Calu3 (cell line): ENCODE measurements around the gene LDLRAD4. TPM values are rescaled to one million over a fixed set of nuclear protein-coding genes. Genes with fewer than 3 reads are reported as not detected.

Experiments used
- BruUV-seq: library from RNA; stranded (reverse); fragments of 400-500 nt; replicated peaks from 2 replicates; lab custom pipeline; 2021; lab: Mats Ljungman, UMichigan
- CTCF ChIA-PET: fragments of 300-600 bp; sonication (Branson Sonifier 250); formaldehyde crosslinking; loops from one replicate; lab custom pipeline; 2022; ENCODE audit warnings: antibody characterized with exemption; lab: Charles Lee
- DNase-seq: peaks from one replicate; pipeline ENCODE4 v3.0.0; 2022
- H3K27ac Mint-ChIP-seq: one replicate; pipeline ENCODE4 v1.8.0; 2022; ENCODE audit warnings: mixed read lengths; ENCODE audit not compliant: unreplicated experiment
- H3K27me3 Mint-ChIP-seq: one replicate; pipeline ENCODE4 v1.8.0; 2022; ENCODE audit warnings: mixed read lengths; ENCODE audit not compliant: unreplicated experiment
- H3K36me3 Mint-ChIP-seq: one replicate; pipeline ENCODE4 v1.8.0; 2022; ENCODE audit warnings: mild to moderate bottlenecking, moderate library complexity, mixed read lengths; ENCODE audit not compliant: insufficient read depth, unreplicated experiment
- H3K4me1 Mint-ChIP-seq: one replicate; pipeline ENCODE4 v1.8.0; 2022; ENCODE audit warnings: mild to moderate bottlenecking, low read depth, mixed read lengths; ENCODE audit not compliant: unreplicated experiment
- H3K4me3 Mint-ChIP-seq: one replicate; pipeline ENCODE4 v1.8.0; 2022; ENCODE audit warnings: mild to moderate bottlenecking, low read depth, moderate library complexity, mixed read lengths; ENCODE audit not compliant: unreplicated experiment
- H3K9me3 Mint-ChIP-seq: one replicate; pipeline ENCODE4 v1.8.0; 2022; ENCODE audit warnings: low read depth, mixed read lengths; ENCODE audit not compliant: unreplicated experiment
- CTCF ChIP-seq: fragments of 200-600 bp; IDR thresholded peaks from one replicate; pipeline ENCODE4 v1.8.0; 2022; ENCODE audit warnings: antibody characterized with exemption; ENCODE audit not compliant: unreplicated experiment
- intact Hi-C: fragments of 100-400 bp; cut with micrococcal nuclease; formaldehyde crosslinking; loops from one replicate; pipeline ENCODE4 v1.10.0; 2022; ENCODE audit not compliant: unreplicated experiment
- total RNA-seq: library from RNA; stranded (reverse); gene quantifications from 2 replicates; pipeline ENCODE4 v1.2.3, GENCODE V29; 2022

The LDLRAD4 gene
- total RNA-seq, 1 experiment from 2014 or later = 0.50 TPM

- peaks cover 40% of the 10 kb centered on the region for H3K27me3 Mint-ChIP-seq
- TF ChIP-seq CTCF = no peak
- H3K4me1 Mint-ChIP-seq = no peaks in the 10 kb centered on the region
- peaks cover 3% of the 10 kb centered on the region for H3K9me3 Mint-ChIP-seq
- no peaks in the 10 kb centered on the region for H3K36me3 Mint-ChIP-seq
- no peak overlapping the region for H3K4me3 Mint-ChIP-seq
- intact Hi-C loops = no loop called here
- CTCF ChIA-PET = no interaction called here
- no peak overlapping the region for H3K27ac Mint-ChIP-seq
- BruUV-seq = no TSS peak
- DNase-seq = no peak
These were observed 104.6 kb downstream of the LDLRAD4 start for GRCh38 chr18:13323186-13323585.

- TF ChIP-seq CTCF = no peak
- Mint-ChIP-seq H3K4me3 (no peak overlapping the region), H3K27ac (no peak overlapping the region), H3K9me3 (peaks cover 3% of the 10 kb centered on the region), H3K36me3 (no peaks in the 10 kb centered on the region), H3K27me3 (peaks cover 40% of the 10 kb centered on the region), H3K4me1 (no peaks in the 10 kb centered on the region)
- intact Hi-C loops = no loop called here
- BruUV-seq = no TSS peak
- no peak for DNase-seq
- CTCF ChIA-PET = no interaction called here
These were observed 106.3 kb downstream of the LDLRAD4 start for GRCh38 chr18:13324880-13325279.

GRCh38 chr18:13328213-13328612 is 109.7 kb downstream of the LDLRAD4 start:
- no TSS peak for BruUV-seq
- H3K9me3 Mint-ChIP-seq = peaks cover 3% of the 10 kb centered on the region
- no peaks in the 10 kb centered on the region for H3K36me3 Mint-ChIP-seq
- no peaks in the 10 kb centered on the region for H3K4me1 Mint-ChIP-seq
- no peak overlapping the region for H3K27ac Mint-ChIP-seq
- TF ChIP-seq CTCF = no peak
- CTCF ChIA-PET = no interaction called here
- H3K27me3 Mint-ChIP-seq = peaks cover 40% of the 10 kb centered on the region
- DNase-seq = no peak
- H3K4me3 Mint-ChIP-seq = no peak overlapping the region
- intact Hi-C loops = loop anchor here (1.0 kb wide), 1 partner anchor 13 kb away; no protein-coding TSS in a partner anchor

GRCh38 chr18:13330996-13331395 is 112.4 kb downstream of the LDLRAD4 start:
- H3K4me3 Mint-ChIP-seq = no peak overlapping the region
- H3K27me3 Mint-ChIP-seq = peaks cover 23% of the 10 kb centered on the region
- no TSS peak for BruUV-seq
- TF ChIP-seq CTCF = no peak
- peaks cover 3% of the 10 kb centered on the region for H3K9me3 Mint-ChIP-seq
- intact Hi-C loops = no loop called here
- no peak overlapping the region for H3K27ac Mint-ChIP-seq
- DNase-seq = no peak
- no peaks in the 10 kb centered on the region for H3K4me1 Mint-ChIP-seq
- no peaks in the 10 kb centered on the region for H3K36me3 Mint-ChIP-seq
- CTCF ChIA-PET = interaction anchor here (1.1 kb wide), 1 partner anchor 25 kb away, joined by 9 read pairs; no protein-coding TSS in a partner anchor
